Activated CD4-positive, alpha-beta T cell treated with anti-CD3 and anti-CD28 coated beads, Interleukin-2, amount 10 ng/mL, durations not matched to agents 7 days and 5 days (primary cell): ENCODE measurements around the gene KCNAB2. TPM values are rescaled to one million over a fixed set of nuclear protein-coding genes. Genes with fewer than 3 reads are reported as not detected.

Experiments used
- CTCF ChIA-PET: fragments of 350-600 bp; sonication (Branson Sonifier 250); formaldehyde crosslinking; loops from one replicate; lab custom pipeline; 2021; ENCODE audit warnings: antibody characterized with exemption; lab: Charles Lee
- POLR2A ChIA-PET: fragments of 350-600 bp; sonication (Branson Sonifier 250); formaldehyde crosslinking; loops from one replicate; lab custom pipeline; 2021; ENCODE audit warnings: antibody characterized with exemption; lab: Charles Lee
- DNase-seq: peaks from one replicate; pipeline ENCODE4 v3.0.0-alpha.2; 2020
- H3K27ac Mint-ChIP-seq: one replicate; pipeline ENCODE4 v1.8.0; 2021; ENCODE audit warnings: mild to moderate bottlenecking, moderate library complexity, mixed read lengths
- H3K27me3 Mint-ChIP-seq: one replicate; pipeline ENCODE4 v1.8.0; 2021; ENCODE audit warnings: mixed read lengths
- H3K36me3 Mint-ChIP-seq: one replicate; pipeline ENCODE4 v1.8.0; 2021; ENCODE audit warnings: low read depth, mixed read lengths
- H3K4me1 Mint-ChIP-seq: one replicate; pipeline ENCODE4 v1.8.0; 2021; ENCODE audit warnings: mixed read lengths
- H3K4me3 Mint-ChIP-seq: one replicate; pipeline ENCODE4 v1.8.0; 2021; ENCODE audit warnings: mild to moderate bottlenecking, moderate library complexity, mixed read lengths
- H3K9me3 Mint-ChIP-seq: one replicate; pipeline ENCODE4 v1.8.0; 2021; ENCODE audit warnings: mixed read lengths
- total RNA-seq, 2 experiments: library from RNA; stranded (reverse); gene quantifications; one replicate each; pipeline ENCODE4 v1.2.3, GENCODE V29; 2021

The KCNAB2 gene
- total RNA-seq, 2 experiments from 2014 or later = 258 to 294 TPM

GRCh38 chr1:6040444-6040843 is 5.2 kb upstream of the KCNAB2 start:
- POLR2A ChIA-PET = no interaction called here

GRCh38 chr1:6040861-6041415 is 4.8 kb upstream of the KCNAB2 start:
- no peak overlapping the region for H3K4me3 Mint-ChIP-seq
- DNase-seq = no peak
- H3K36me3 Mint-ChIP-seq = peaks cover 16% of the 10 kb centered on the region
- H3K27me3 Mint-ChIP-seq = no peaks in the 10 kb centered on the region
- H3K27ac Mint-ChIP-seq = no peak overlapping the region
- H3K9me3 Mint-ChIP-seq = no peaks in the 10 kb centered on the region
- POLR2A ChIA-PET = no interaction called here
- peaks cover 20% of the 10 kb centered on the region for H3K4me1 Mint-ChIP-seq
- CTCF ChIA-PET = no interaction called here

More at GRCh38 chr1:6040444-6040843, 5.2 kb upstream of the KCNAB2 start:
- no peaks in the 10 kb centered on the region for H3K9me3 Mint-ChIP-seq
- no peak overlapping the region for H3K27ac Mint-ChIP-seq
- peaks cover 25% of the 10 kb centered on the region for H3K4me1 Mint-ChIP-seq
- H3K36me3 Mint-ChIP-seq = peaks cover 21% of the 10 kb centered on the region
- no peak for DNase-seq
- CTCF ChIA-PET = no interaction called here
- no peak overlapping the region for H3K4me3 Mint-ChIP-seq
- H3K27me3 Mint-ChIP-seq = no peaks in the 10 kb centered on the region

- Mint-ChIP-seq H3K27me3 (no peaks in the 10 kb centered on the region), H3K4me3 (no peak overlapping the region), H3K36me3 (peaks cover 18% of the 10 kb centered on the region), H3K9me3 (no peaks in the 10 kb centered on the region), H3K27ac (no peak overlapping the region), H3K4me1 (peaks cover 15% of the 10 kb centered on the region)
- ChIA-PET CTCF (no interaction called here), POLR2A (no interaction called here)
- DNase-seq = no peak
These were observed 4.1 kb upstream of the KCNAB2 start for GRCh38 chr1:6041432-6042062.

- CTCF ChIA-PET = interaction anchor here (0.8 to 1.2 kb wide), 3 partner anchors 8 to 19 kb away, joined by 3 read pairs; no protein-coding TSS in a partner anchor
These were observed 2.1 kb upstream of the KCNAB2 start for GRCh38 chr1:6043561-6043960.

GRCh38 chr1:6044481-6045109 is 1.1 kb upstream of the KCNAB2 start:
- H3K4me1 Mint-ChIP-seq = peaks cover 5% of the 10 kb centered on the region
- DNase-seq = no peak
- CTCF ChIA-PET = interaction anchor here (0.8 to 0.9 kb wide), 2 partner anchors 11 to 19 kb away, joined by 3 read pairs; no protein-coding TSS in a partner anchor
- no peaks in the 10 kb centered on the region for H3K27me3 Mint-ChIP-seq
- no peaks in the 10 kb centered on the region for H3K9me3 Mint-ChIP-seq
- no peak overlapping the region for H3K27ac Mint-ChIP-seq
- POLR2A ChIA-PET = no interaction called here
- no peak overlapping the region for H3K4me3 Mint-ChIP-seq
- H3K36me3 Mint-ChIP-seq = peaks cover 27% of the 10 kb centered on the region

More at GRCh38 chr1:6043561-6043960, 2.1 kb upstream of the KCNAB2 start:
- POLR2A ChIA-PET = no interaction called here
- Mint-ChIP-seq H3K4me3 (no peak overlapping the region), H3K27ac (no peak overlapping the region), H3K27me3 (no peaks in the 10 kb centered on the region), H3K9me3 (no peaks in the 10 kb centered on the region), H3K36me3 (peaks cover 27% of the 10 kb centered on the region), H3K4me1 (peaks cover 5% of the 10 kb centered on the region)
- DNase-seq = no peak

GRCh38 chr1:6045110-6045502 is 582 bp upstream of the KCNAB2 start:
- Mint-ChIP-seq H3K27me3 (no peaks in the 10 kb centered on the region), H3K27ac (no peak overlapping the region), H3K36me3 (peaks cover 27% of the 10 kb centered on the region), H3K4me3 (no peak overlapping the region), H3K4me1 (peaks cover 5% of the 10 kb centered on the region), H3K9me3 (no peaks in the 10 kb centered on the region)
- CTCF ChIA-PET = interaction anchor here (0.9 kb wide), 1 partner anchor 19 kb away, joined by 3 read pairs; no protein-coding TSS in a partner anchor
- POLR2A ChIA-PET = no interaction called here
- no peak for DNase-seq

GRCh38 chr1:6046279-6046678 is 591 bp downstream of the KCNAB2 start:
- ChIA-PET CTCF (no interaction called here), POLR2A (no interaction called here)
- no peaks in the 10 kb centered on the region for H3K9me3 Mint-ChIP-seq
- no peak overlapping the region for H3K4me3 Mint-ChIP-seq
- DNase-seq = no peak
- peaks cover 33% of the 10 kb centered on the region for H3K36me3 Mint-ChIP-seq
- H3K27me3 Mint-ChIP-seq = no peaks in the 10 kb centered on the region
- no peak overlapping the region for H3K27ac Mint-ChIP-seq
- peaks cover 5% of the 10 kb centered on the region for H3K4me1 Mint-ChIP-seq

GRCh38 chr1:6048179-6048867 is 2.6 kb downstream of the KCNAB2 start:
- no peaks in the 10 kb centered on the region for H3K9me3 Mint-ChIP-seq
- no peak overlapping the region for H3K27ac Mint-ChIP-seq
- DNase-seq = no peak
- peaks cover 34% of the 10 kb centered on the region for H3K36me3 Mint-ChIP-seq
- peaks cover 4% of the 10 kb centered on the region for H3K4me1 Mint-ChIP-seq
- ChIA-PET POLR2A (no interaction called here), CTCF (interaction anchor here (1.6 kb wide), 1 partner anchor 14 kb away, joined by 3 read pairs; no protein-coding TSS in a partner anchor)
- no peak overlapping the region for H3K4me3 Mint-ChIP-seq
- H3K27me3 Mint-ChIP-seq = no peaks in the 10 kb centered on the region

GRCh38 chr1:6049419-6049818 is 3.7 kb downstream of the KCNAB2 start:
- no peak for DNase-seq
- no peaks in the 10 kb centered on the region for H3K9me3 Mint-ChIP-seq
- ChIA-PET POLR2A (interaction anchor here (0.5 kb wide), 1 partner anchor 17 kb away, joined by 3 read pairs; no protein-coding TSS in a partner anchor), CTCF (interaction anchor here (0.6 kb wide), 1 partner anchor 41 kb away, joined by 3 read pairs; no protein-coding TSS in a partner anchor)
- H3K4me1 Mint-ChIP-seq = peaks cover 4% of the 10 kb centered on the region
- no peaks in the 10 kb centered on the region for H3K27me3 Mint-ChIP-seq
- H3K4me3 Mint-ChIP-seq = no peak overlapping the region
- H3K27ac Mint-ChIP-seq = no peak overlapping the region
- peaks cover 39% of the 10 kb centered on the region for H3K36me3 Mint-ChIP-seq

GRCh38 chr1:6051423-6051822 is 5.7 kb downstream of the KCNAB2 start:
- H3K27me3 Mint-ChIP-seq = no peaks in the 10 kb centered on the region
- H3K27ac Mint-ChIP-seq = no peak overlapping the region
- no peaks in the 10 kb centered on the region for H3K9me3 Mint-ChIP-seq
- DNase-seq = no peak
- peaks cover 4% of the 10 kb centered on the region for H3K4me1 Mint-ChIP-seq
- POLR2A ChIA-PET = no interaction called here
- peaks cover 41% of the 10 kb centered on the region for H3K36me3 Mint-ChIP-seq
- no peak overlapping the region for H3K4me3 Mint-ChIP-seq
- CTCF ChIA-PET = no interaction called here

GRCh38 chr1:6052543-6053205 is 7.0 kb downstream of the KCNAB2 start:
- POLR2A ChIA-PET = no interaction called here

GRCh38 chr1:6053206-6053546 is 7.5 kb downstream of the KCNAB2 start:
- Mint-ChIP-seq H3K9me3 (no peaks in the 10 kb centered on the region), H3K4me1 (peaks cover 9% of the 10 kb centered on the region), H3K27me3 (no peaks in the 10 kb centered on the region), H3K36me3 (peaks cover 38% of the 10 kb centered on the region), H3K4me3 (no peak overlapping the region), H3K27ac (no peak overlapping the region)
- CTCF ChIA-PET = interaction anchor here (1.2 kb wide), 1 partner anchor 19 kb away, joined by 3 read pairs; no protein-coding TSS in a partner anchor
- POLR2A ChIA-PET = no interaction called here
- no peak for DNase-seq

More at GRCh38 chr1:6052543-6053205, 7.0 kb downstream of the KCNAB2 start:
- Mint-ChIP-seq H3K9me3 (no peaks in the 10 kb centered on the region), H3K27me3 (no peaks in the 10 kb centered on the region), H3K36me3 (peaks cover 39% of the 10 kb centered on the region), H3K4me3 (no peak overlapping the region), H3K27ac (no peak overlapping the region), H3K4me1 (peaks cover 11% of the 10 kb centered on the region)
- peak; percentile 71 for DNase-seq
- CTCF ChIA-PET = interaction anchor here (0.8 kb wide), 1 partner anchor 67 kb away, joined by 4 read pairs; no protein-coding TSS in a partner anchor
